ENCODE measurements around the gene DAPL1.
"Not testable (repeated sequence)": the region's sequence is repeated elsewhere in the genome, so short reads cannot be mapped to it uniquely, and the experiment has no call there.

Gene DAPL1

GRCh38 chr2:158825021-158825420 lies 29.9 kb downstream of the DAPL1 start:
- DNase-seq: no peak

GRCh38 chr2:158826965-158827364 lies 31.8 kb downstream of the DAPL1 start:
- DNase-seq: no peak

GRCh38 chr2:158828378-158829164 lies 33.5 kb downstream of the DAPL1 start:
- no peak for DNase-seq

GRCh38 chr2:158829167-158829566 lies 34.0 kb downstream of the DAPL1 start:
- DNase-seq: no peak

GRCh38 chr2:158830201-158830600 lies 35.1 kb downstream of the DAPL1 start:
- no peak for DNase-seq

- DNase-seq: peak; percentile 14 to 34
These were observed 40.3 kb downstream of the DAPL1 start for GRCh38 chr2:158835431-158835830.

- DNase-seq: no peak
These were observed 42.5 kb downstream of the DAPL1 start for GRCh38 chr2:158837645-158838044.

- no peak for DNase-seq
These were observed 46.7 kb downstream of the DAPL1 start for GRCh38 chr2:158841850-158842249.

GRCh38 chr2:158845444-158845843 lies 50.3 kb downstream of the DAPL1 start:
- DNase-seq: no peak

GRCh38 chr2:158845859-158846258 lies 50.7 kb downstream of the DAPL1 start:
- no peak for DNase-seq

GRCh38 chr2:158847526-158847925 lies 52.4 kb downstream of the DAPL1 start:
- DNase-seq: not testable (repeated sequence)

- DNase-seq: not testable (repeated sequence)
These were observed 53.2 kb downstream of the DAPL1 start for GRCh38 chr2:158848031-158848970.

- DNase-seq: not testable (repeated sequence)
These were observed 65.1 kb downstream of the DAPL1 start for GRCh38 chr2:158860179-158860578.

GRCh38 chr2:158861626-158862025 lies 66.5 kb downstream of the DAPL1 start:
- DNase-seq: not testable (repeated sequence)

GRCh38 chr2:158865469-158865868 lies 70.4 kb downstream of the DAPL1 start:
- not testable (repeated sequence) for DNase-seq
